ENCODE data around the gene DTNB.

DTNB gene

GRCh38 chr2:25473758-25474340 is 199.5 kb downstream of the DTNB start:
- in situ Hi-C loops (cut with MboI; ENCODE audit: low sequenced_read_pairs) = no loop called here

GRCh38 chr2:25473131-25473530 is 200.2 kb downstream of the DTNB start:
- in situ Hi-C loops (cut with MboI; ENCODE audit: low sequenced_read_pairs) = no loop called here

GRCh38 chr2:25470806-25471205 is 202.6 kb downstream of the DTNB start:
- in situ Hi-C loops (cut with MboI; ENCODE audit: low sequenced_read_pairs) = no loop called here

GRCh38 chr2:25467743-25468142 is 205.6 kb downstream of the DTNB start:
- in situ Hi-C loops (cut with MboI; ENCODE audit: low sequenced_read_pairs) = no loop called here

- in situ Hi-C loops (cut with MboI; ENCODE audit: low sequenced_read_pairs) = no loop called here
Measured at GRCh38 chr2:25462021-25462420, 211.4 kb downstream of the DTNB start.

- in situ Hi-C loops (cut with MboI; ENCODE audit: low sequenced_read_pairs) = no loop called here
Measured at GRCh38 chr2:25460261-25460905, 213.0 kb downstream of the DTNB start.

- in situ Hi-C loops (cut with MboI; ENCODE audit: low sequenced_read_pairs) = no loop called here
Measured at GRCh38 chr2:25454824-25455611, 218.4 kb downstream of the DTNB start.

GRCh38 chr2:25453199-25453905 is 220.0 kb downstream of the DTNB start:
- in situ Hi-C loops (cut with MboI; ENCODE audit: low sequenced_read_pairs) = no loop called here

- in situ Hi-C loops (cut with MboI; ENCODE audit: low sequenced_read_pairs) = no loop called here
Measured at GRCh38 chr2:25448808-25449207, 224.6 kb downstream of the DTNB start.

GRCh38 chr2:25447018-25447417 is 226.4 kb downstream of the DTNB start:
- in situ Hi-C loops (cut with MboI; ENCODE audit: low sequenced_read_pairs) = no loop called here

GRCh38 chr2:25446122-25446521 is 227.3 kb downstream of the DTNB start:
- in situ Hi-C loops (cut with MboI; ENCODE audit: low sequenced_read_pairs) = no loop called here

GRCh38 chr2:25445464-25445863 is 227.9 kb downstream of the DTNB start:
- in situ Hi-C loops (cut with MboI; ENCODE audit: low sequenced_read_pairs) = no loop called here

GRCh38 chr2:25444608-25445270 is 228.6 kb downstream of the DTNB start:
- in situ Hi-C loops (cut with MboI; ENCODE audit: low sequenced_read_pairs) = no loop called here

- in situ Hi-C loops (cut with MboI; ENCODE audit: low sequenced_read_pairs) = no loop called here
Measured at GRCh38 chr2:25443766-25444165, 229.6 kb downstream of the DTNB start.

- in situ Hi-C loops (cut with MboI; ENCODE audit: low sequenced_read_pairs) = no loop called here
Measured at GRCh38 chr2:25441353-25441752, 232.0 kb downstream of the DTNB start.

- in situ Hi-C loops (cut with MboI; ENCODE audit: low sequenced_read_pairs) = no loop called here
Measured at GRCh38 chr2:25438793-25439192, 234.6 kb downstream of the DTNB start.

- in situ Hi-C loops (cut with MboI; ENCODE audit: low sequenced_read_pairs) = no loop called here
Measured at GRCh38 chr2:25437881-25438662, 235.3 kb downstream of the DTNB start.

GRCh38 chr2:25435421-25435820 is 238.0 kb downstream of the DTNB start:
- in situ Hi-C loops (cut with MboI; ENCODE audit: low sequenced_read_pairs) = no loop called here

GRCh38 chr2:25431604-25432003 is 241.8 kb downstream of the DTNB start:
- in situ Hi-C loops (cut with MboI; ENCODE audit: low sequenced_read_pairs) = no loop called here

- in situ Hi-C loops (cut with MboI; ENCODE audit: low sequenced_read_pairs) = no loop called here
Measured at GRCh38 chr2:25430556-25430955, 242.8 kb downstream of the DTNB start.
